ENCODE data around the gene KCNIP4.

DNA sequence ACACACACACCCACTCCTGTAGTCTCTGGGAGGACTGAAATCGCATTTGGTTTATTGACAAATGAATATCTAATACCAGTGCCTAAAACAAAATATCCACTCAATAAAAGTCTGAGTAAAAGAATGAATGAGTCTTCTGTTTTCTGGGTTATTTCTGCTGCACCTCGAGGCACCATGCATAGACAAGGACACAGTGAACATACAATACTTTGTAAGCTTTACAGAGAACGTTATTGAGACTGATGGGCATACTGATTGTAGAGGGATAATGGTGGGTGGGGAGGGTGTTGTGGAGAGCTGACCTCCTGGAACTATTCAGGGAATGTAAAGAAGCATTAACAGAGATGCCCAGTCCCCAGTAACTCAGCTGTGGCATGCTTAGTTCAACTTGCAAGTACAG lies 14.1 kb upstream of the KCNIP4 start:
- TF ChIP-seq, protein P1, sequence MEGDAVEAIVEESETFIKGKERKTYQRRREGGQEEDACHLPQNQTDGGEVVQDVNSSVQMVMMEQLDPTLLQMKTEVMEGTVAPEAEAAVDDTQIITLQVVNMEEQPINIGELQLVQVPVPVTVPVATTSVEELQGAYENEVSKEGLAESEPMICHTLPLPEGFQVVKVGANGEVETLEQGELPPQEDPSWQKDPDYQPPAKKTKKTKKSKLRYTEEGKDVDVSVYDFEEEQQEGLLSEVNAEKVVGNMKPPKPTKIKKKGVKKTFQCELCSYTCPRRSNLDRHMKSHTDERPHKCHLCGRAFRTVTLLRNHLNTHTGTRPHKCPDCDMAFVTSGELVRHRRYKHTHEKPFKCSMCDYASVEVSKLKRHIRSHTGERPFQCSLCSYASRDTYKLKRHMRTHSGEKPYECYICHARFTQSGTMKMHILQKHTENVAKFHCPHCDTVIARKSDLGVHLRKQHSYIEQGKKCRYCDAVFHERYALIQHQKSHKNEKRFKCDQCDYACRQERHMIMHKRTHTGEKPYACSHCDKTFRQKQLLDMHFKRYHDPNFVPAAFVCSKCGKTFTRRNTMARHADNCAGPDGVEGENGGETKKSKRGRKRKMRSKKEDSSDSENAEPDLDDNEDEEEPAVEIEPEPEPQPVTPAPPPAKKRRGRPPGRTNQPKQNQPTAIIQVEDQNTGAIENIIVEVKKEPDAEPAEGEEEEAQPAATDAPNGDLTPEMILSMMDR (IDR thresholded peaks at IDR 0.05), result no peak
- TF ChIP-seq EZH2 (IDR thresholded peaks at IDR 0.05; ENCODE audit: borderline replicate concordance, insufficient read depth, low read depth, low read length, poor library complexity, severe bottlenecking), result no peak
